Measurements from ENCODE around the gene FSTL4. TPM values are rescaled to one million over a fixed set of nuclear protein-coding genes. Genes with fewer than 3 reads are reported as not detected.

The FSTL4 gene
- total RNA-seq, 2 donors from 2014 or later = 4.4 to 5.5 TPM

DNA sequence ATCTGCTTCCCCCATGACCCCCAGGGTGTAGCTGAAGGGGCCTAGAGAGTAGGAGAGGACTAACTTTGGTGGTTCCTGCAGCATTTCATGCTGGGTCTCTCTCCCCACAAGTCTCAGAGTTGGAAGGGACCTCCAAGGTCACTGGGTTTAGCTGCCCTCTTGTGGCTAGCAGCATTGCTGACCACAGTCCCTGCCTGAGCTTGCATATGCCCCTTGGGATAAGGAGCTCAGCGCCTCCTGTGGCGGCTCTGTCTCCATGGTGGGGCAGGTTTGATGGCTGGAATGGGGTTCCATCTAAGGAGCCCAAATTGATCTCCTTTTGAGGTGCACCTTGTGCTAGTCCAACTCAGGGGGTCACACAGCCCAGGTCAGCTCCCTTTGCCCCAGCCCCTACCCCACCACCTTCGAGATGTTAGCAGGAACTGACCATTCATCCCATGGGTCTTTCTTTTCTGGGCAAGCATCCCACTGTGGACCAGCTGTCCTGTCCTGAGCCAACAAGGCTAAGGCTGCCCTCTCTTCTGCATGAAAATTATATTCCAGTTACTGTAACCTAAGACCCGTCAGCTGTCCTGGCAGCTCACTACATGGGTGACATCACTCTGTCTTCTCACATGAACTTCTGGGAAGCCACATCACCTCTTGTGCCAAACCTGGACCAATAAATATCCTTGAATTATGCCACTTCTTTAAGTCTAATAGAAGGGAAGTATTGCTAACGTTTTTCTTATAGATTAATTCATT, 364.3 kb downstream of the FSTL4 start:
- Mint-ChIP-seq H3K4me1 (peaks cover 7% of the 10 kb centered on the region), H3K27ac (no peak overlapping the region), H3K27me3 (ENCODE audit: insufficient read depth) (no peaks in the 10 kb centered on the region), H3K36me3 (ENCODE audit: low read depth) (no peaks in the 10 kb centered on the region), H3K9me3 (no peaks in the 10 kb centered on the region), H3K4me3 (no peak overlapping the region)
- WGBS, 2 experiments (ENCODE audit: insufficient coverage in 1 of 2, insufficient read length in 1 of 2) = 68% methylated on average over 3 to 5 of the region's 5 CpGs
- Histone ChIP-seq H3K9me3 (ENCODE audit: control insufficient read depth, low read length) (no peaks in the 10 kb centered on the region), H3K36me3 (ENCODE audit: control insufficient read depth, insufficient read depth, low read length) (no peaks in the 10 kb centered on the region), H3K9ac (ENCODE audit: extremely low read depth, low read length, poor library complexity, severe bottlenecking) (no peak overlapping the region), H3K27ac (ENCODE audit: low read depth, low read length) (no peak overlapping the region), H3K27me3 (ENCODE audit: control insufficient read depth, insufficient read depth, low read length, poor library complexity, severe bottlenecking) (no peaks in the 10 kb centered on the region), H3K4me1 (ENCODE audit: control insufficient read depth, insufficient read depth, low read length) (no peaks in the 10 kb centered on the region), H3K4me3 (ENCODE audit: low read length) (no peak overlapping the region)
- TF ChIP-seq, protein P1, sequence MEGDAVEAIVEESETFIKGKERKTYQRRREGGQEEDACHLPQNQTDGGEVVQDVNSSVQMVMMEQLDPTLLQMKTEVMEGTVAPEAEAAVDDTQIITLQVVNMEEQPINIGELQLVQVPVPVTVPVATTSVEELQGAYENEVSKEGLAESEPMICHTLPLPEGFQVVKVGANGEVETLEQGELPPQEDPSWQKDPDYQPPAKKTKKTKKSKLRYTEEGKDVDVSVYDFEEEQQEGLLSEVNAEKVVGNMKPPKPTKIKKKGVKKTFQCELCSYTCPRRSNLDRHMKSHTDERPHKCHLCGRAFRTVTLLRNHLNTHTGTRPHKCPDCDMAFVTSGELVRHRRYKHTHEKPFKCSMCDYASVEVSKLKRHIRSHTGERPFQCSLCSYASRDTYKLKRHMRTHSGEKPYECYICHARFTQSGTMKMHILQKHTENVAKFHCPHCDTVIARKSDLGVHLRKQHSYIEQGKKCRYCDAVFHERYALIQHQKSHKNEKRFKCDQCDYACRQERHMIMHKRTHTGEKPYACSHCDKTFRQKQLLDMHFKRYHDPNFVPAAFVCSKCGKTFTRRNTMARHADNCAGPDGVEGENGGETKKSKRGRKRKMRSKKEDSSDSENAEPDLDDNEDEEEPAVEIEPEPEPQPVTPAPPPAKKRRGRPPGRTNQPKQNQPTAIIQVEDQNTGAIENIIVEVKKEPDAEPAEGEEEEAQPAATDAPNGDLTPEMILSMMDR (conservative IDR thresholded peaks at IDR 0.05) = peak; percentile 92
- DNase-seq = peak; percentile 91

- TF ChIP-seq, protein P1 (conservative IDR thresholded peaks at IDR 0.05) = no peak
- H3K27me3 Mint-ChIP-seq (ENCODE audit: insufficient read depth) = no peaks in the 10 kb centered on the region
- no peak overlapping the region for H3K9ac ChIP-seq (ENCODE audit: extremely low read depth, low read length, poor library complexity, severe bottlenecking)
- peaks cover 5% of the 10 kb centered on the region for H3K4me1 Mint-ChIP-seq
- H3K9me3 ChIP-seq (ENCODE audit: control insufficient read depth, low read length) = no peaks in the 10 kb centered on the region
- DNase-seq = no peak
- H3K27me3 ChIP-seq (ENCODE audit: control insufficient read depth, insufficient read depth, low read length, poor library complexity, severe bottlenecking) = no peaks in the 10 kb centered on the region
- no peaks in the 10 kb centered on the region for H3K4me1 ChIP-seq (ENCODE audit: control insufficient read depth, insufficient read depth, low read length)
- no peak overlapping the region for H3K27ac ChIP-seq (ENCODE audit: low read depth, low read length)
- no peak overlapping the region for H3K4me3 ChIP-seq (ENCODE audit: low read length)
- no peak overlapping the region for H3K4me3 Mint-ChIP-seq
- H3K36me3 ChIP-seq (ENCODE audit: control insufficient read depth, insufficient read depth, low read length) = no peaks in the 10 kb centered on the region
- no peaks in the 10 kb centered on the region for H3K36me3 Mint-ChIP-seq (ENCODE audit: low read depth)
- no peaks in the 10 kb centered on the region for H3K9me3 Mint-ChIP-seq
- WGBS, 2 experiments (ENCODE audit: insufficient coverage in 1 of 2, insufficient read length in 1 of 2) = 88 to 92% methylated on average over 2 to 4 of the region's 4 CpGs
- no peak overlapping the region for H3K27ac Mint-ChIP-seq
These were observed 365.1 kb downstream of the FSTL4 start for GRCh38 chr5:133247151-133247709.

GRCh38 chr5:133246376-133247150, 365.8 kb downstream of the FSTL4 start:
- Histone ChIP-seq H3K36me3 (ENCODE audit: control insufficient read depth, insufficient read depth, low read length) (no peaks in the 10 kb centered on the region), H3K9me3 (ENCODE audit: control insufficient read depth, low read length) (no peaks in the 10 kb centered on the region), H3K4me3 (ENCODE audit: low read length) (no peak overlapping the region), H3K27me3 (ENCODE audit: control insufficient read depth, insufficient read depth, low read length, poor library complexity, severe bottlenecking) (no peaks in the 10 kb centered on the region), H3K4me1 (ENCODE audit: control insufficient read depth, insufficient read depth, low read length) (no peaks in the 10 kb centered on the region), H3K9ac (ENCODE audit: extremely low read depth, low read length, poor library complexity, severe bottlenecking) (no peak overlapping the region), H3K27ac (ENCODE audit: low read depth, low read length) (no peak overlapping the region)
- no peak for DNase-seq
- H3K27ac Mint-ChIP-seq = no peak overlapping the region
- H3K27me3 Mint-ChIP-seq (ENCODE audit: insufficient read depth) = no peaks in the 10 kb centered on the region
- no peaks in the 10 kb centered on the region for H3K9me3 Mint-ChIP-seq
- H3K36me3 Mint-ChIP-seq (ENCODE audit: low read depth) = no peaks in the 10 kb centered on the region
- 91 to 100% methylated on average over 2 to 13 of the region's 13 CpGs for WGBS, 2 experiments (ENCODE audit: insufficient coverage in 1 of 2, insufficient read length in 1 of 2)
- no peak overlapping the region for H3K4me3 Mint-ChIP-seq
- TF ChIP-seq, protein P1 (conservative IDR thresholded peaks at IDR 0.05) = no peak
- no peaks in the 10 kb centered on the region for H3K4me1 Mint-ChIP-seq
